IMR-90 (cell line): ENCODE data around the gene CC2D2B. TPM values are rescaled to one million over a fixed set of nuclear protein-coding genes. Genes with fewer than 3 reads are reported as not detected.

ENCODE experiments used
- ATAC-seq: fragments of 200-7000 bp; cut with Tn5 transposase; 2 replicates; pipeline ENCODE4 v1.9.1; 2020; ENCODE audit warnings: low read depth, mild to moderate bottlenecking, moderate library complexity
- BruUV-seq: library from RNA; stranded (reverse); fragments of 400-500 nt; replicated peaks from 2 replicates; lab custom pipeline; 2021; lab: Mats Ljungman, UMichigan
- CTCF ChIA-PET: fragments of 300-600 bp; formaldehyde crosslinking; extraction: SDS; loops from one replicate; lab custom pipeline; 2021; ENCODE audit warnings: antibody characterized with exemption; lab: Yijun Ruan, JAX
- POLR2A ChIA-PET: fragments of 300-600 bp; sonication (Branson Sonifier 250); formaldehyde crosslinking; loops from one replicate; lab custom pipeline; 2022; ENCODE audit warnings: antibody characterized with exemption; ENCODE audit not compliant: unreplicated experiment; lab: Charles Lee
- DNase-seq: peaks from one replicate; pipeline ENCODE4 v3.0.0; 2013
- H2AFZ ChIP-seq: replicated peaks from 2 replicates; pipeline ENCODE3; 2013; ENCODE audit warnings: low read length, mild to moderate bottlenecking; ENCODE audit not compliant: poor library complexity
- H2AK5ac ChIP-seq: 2 replicates; pipeline ENCODE4 v1.6.1; 2013; ENCODE audit warnings: low read depth, low read length, inconsistent platforms
- H2AK9ac ChIP-seq: replicated peaks from 2 replicates; pipeline ENCODE3; 2013; ENCODE audit warnings: mild to moderate bottlenecking, low read depth, low read length, moderate library complexity; ENCODE audit not compliant: poor library complexity
- H2BK120ac ChIP-seq: 2 replicates; pipeline ENCODE4 v1.6.1; 2013; ENCODE audit warnings: low read depth, low read length, inconsistent platforms
- H2BK15ac ChIP-seq: 3 replicates; pipeline ENCODE4 v1.6.1; 2013; ENCODE audit warnings: low read depth, low read length, inconsistent platforms
- H2BK20ac ChIP-seq: 2 replicates; pipeline ENCODE4 v1.6.1; 2013; ENCODE audit warnings: low read depth, mild to moderate bottlenecking, inconsistent platforms, low read length, moderate library complexity
- H2BK5ac ChIP-seq: 2 replicates; pipeline ENCODE4 v1.6.1; 2013; ENCODE audit warnings: mild to moderate bottlenecking, low read depth, low read length, inconsistent platforms; ENCODE audit not compliant: poor library complexity, severe bottlenecking
- H3K14ac ChIP-seq: replicated peaks from 2 replicates; pipeline ENCODE4 v1.6.1; 2013; ENCODE audit warnings: low read depth, low read length, inconsistent platforms
- H3K18ac ChIP-seq: 2 replicates; pipeline ENCODE4 v1.6.1; 2013; ENCODE audit warnings: low read depth, low read length, control low read depth
- H3K23ac ChIP-seq: 2 replicates; pipeline ENCODE4 v1.6.1; 2013; ENCODE audit warnings: low read depth, low read length, inconsistent platforms
- H3K27ac ChIP-seq: 2 replicates; pipeline ENCODE4 v1.5.1; 2013; ENCODE audit warnings: mild to moderate bottlenecking, control low read depth, low read length; ENCODE audit not compliant: insufficient read depth
- H3K27me3 ChIP-seq: 2 replicates; pipeline ENCODE4 v1.6.1; 2013; ENCODE audit warnings: low read length; ENCODE audit not compliant: control insufficient read depth, insufficient read depth
- H3K36me3 ChIP-seq: 2 replicates; pipeline ENCODE4 v1.6.1; 2013; ENCODE audit warnings: low read length, mixed read lengths; ENCODE audit not compliant: control insufficient read depth, insufficient read depth
- H3K4ac ChIP-seq: 2 replicates; pipeline ENCODE4 v1.6.1; 2013; ENCODE audit warnings: low read depth, low read length, inconsistent platforms
- H3K4me1 ChIP-seq: 2 replicates; pipeline ENCODE4 v1.6.1; 2013; ENCODE audit warnings: low read length, mixed read lengths; ENCODE audit not compliant: control insufficient read depth, insufficient read depth
- H3K4me2 ChIP-seq: 2 replicates; pipeline ENCODE4 v1.6.1; 2013; ENCODE audit warnings: low read depth, mild to moderate bottlenecking, control low read depth, low read length, moderate library complexity
- H3K4me3 ChIP-seq: 2 replicates; pipeline ENCODE4 v1.5.1; 2013; ENCODE audit warnings: low read depth, mild to moderate bottlenecking, control low read depth, low read length, moderate library complexity; ENCODE audit not compliant: insufficient read depth
- H3K56ac ChIP-seq: 2 replicates; pipeline ENCODE4 v1.6.1; 2013; ENCODE audit warnings: low read length, inconsistent platforms; ENCODE audit not compliant: insufficient read depth; ENCODE audit errors: extremely low read depth
- H3K79me1 ChIP-seq, 2 experiments: 2 replicates each; pipeline ENCODE4 v1.6.1; 2013; ENCODE audit warnings: low read length in 2 of 2, inconsistent platforms in 1 of 2, low read depth in 1 of 2
- H3K9ac ChIP-seq: 2 replicates; pipeline ENCODE4 v1.6.1; 2013; ENCODE audit warnings: low read depth, low read length, control low read depth
- H3K9me1 ChIP-seq: 2 replicates; pipeline ENCODE4 v1.6.1; 2013; ENCODE audit warnings: low read length, inconsistent platforms; ENCODE audit not compliant: insufficient read depth
- H3K9me3 ChIP-seq: 2 replicates; pipeline ENCODE4 v1.6.1; 2013; ENCODE audit warnings: low read length; ENCODE audit not compliant: control insufficient read depth, insufficient read depth
- H4K20me1 ChIP-seq: 2 replicates; pipeline ENCODE4 v1.6.1; 2013; ENCODE audit warnings: low read length, inconsistent platforms; ENCODE audit not compliant: insufficient read depth
- H4K5ac ChIP-seq: 2 replicates; pipeline ENCODE4 v1.6.1; 2013; ENCODE audit warnings: mild to moderate bottlenecking, low read depth, low read length, control low read depth
- H4K8ac ChIP-seq, 2 experiments: 2 replicates each; pipeline ENCODE4 v1.6.1; 2013; ENCODE audit warnings: low read depth in 2 of 2, low read length in 2 of 2, control low read depth in 1 of 2, inconsistent platforms in 1 of 2
- H4K91ac ChIP-seq: 2 replicates; pipeline ENCODE4 v1.6.1; 2013; ENCODE audit warnings: low read depth, low read length, inconsistent platforms; ENCODE audit not compliant: insufficient read depth
- CEBPB ChIP-seq: IDR thresholded peaks from 2 replicates; pipeline ENCODE4 v1.6.1; 2012; ENCODE audit warnings: low read depth, low read length, improper control_type of control experiment
- NFE2L2 ChIP-seq: fragments of 150-350 bp; IDR thresholded peaks from 2 replicates; pipeline ENCODE4 v1.6.1; 2016; ENCODE audit warnings: low read depth, mild to moderate bottlenecking, low read length
- POLR2A ChIP-seq: IDR thresholded peaks from 2 replicates; pipeline ENCODE4 v1.6.1; 2012; ENCODE audit warnings: mild to moderate bottlenecking, low read depth, low read length
- RAD21 ChIP-seq: IDR thresholded peaks from 2 replicates; pipeline ENCODE4 v1.6.1; 2012; ENCODE audit warnings: low read length, improper control_type of control experiment
- RCOR1 ChIP-seq: IDR thresholded peaks from 2 replicates; pipeline ENCODE4 v1.6.1; 2012; ENCODE audit warnings: mild to moderate bottlenecking, low read length, improper control_type of control experiment; ENCODE audit not compliant: insufficient replicate concordance
- SMC3 ChIP-seq: fragments of 150-350 bp; IDR thresholded peaks from 2 replicates; pipeline ENCODE4 v1.6.1; 2016; ENCODE audit warnings: low read depth, mild to moderate bottlenecking, antibody characterized with exemption, low read length, moderate library complexity
- USF2 ChIP-seq: fragments of 150-350 bp; IDR thresholded peaks from 2 replicates; pipeline ENCODE4 v1.6.1; 2017; ENCODE audit warnings: mild to moderate bottlenecking, antibody characterized with exemption, low read length, low read depth
- WGBS, 2 experiments: methylation state at CpG; one replicate each; pipeline versions ENCODE4 v1.1.5 to v1.1.7; 2013; ENCODE audit warnings: missing lambda C conversion rate in 2 of 2; ENCODE audit not compliant: insufficient read length in 1 of 2; ENCODE audit errors: extremely low coverage in 2 of 2; 5-methylcytosine and 5-hydroxymethylcytosine counted together
- dilution Hi-C: fragments of 300-500 bp; cut with HindIII; formaldehyde crosslinking; loops from one replicate; pipeline ENCODE4 v1.14.3; 2018; ENCODE audit warnings: low sequenced_read_pairs; ENCODE audit not compliant: unreplicated experiment
- in situ Hi-C: fragments of 300-500 bp; cut with MboI; formaldehyde crosslinking; loops from 3 replicates; pipeline ENCODE4 v1.14.3; 2019; ENCODE audit warnings: low sequenced_read_pairs, inconsistent platforms, mixed read lengths
- intact Hi-C: fragments of 100-400 bp; cut with micrococcal nuclease; formaldehyde crosslinking; loops from 2 replicates; pipeline ENCODE4 v1.10.0; 2022
- polyA plus RNA-seq, 3 experiments: library from polyadenylated mRNA; depleted of rRNA; stranded (reverse); fragments of >200 nt; gene quantifications; 2 replicates each; pipeline ENCODE4 v1.2.3, GENCODE V29; 2012; ENCODE audit warnings: low replicate concordance in 1 of 3
- total RNA-seq: library from RNA; depleted of rRNA; stranded (reverse); fragments of >200 nt; gene quantifications from 2 replicates; pipeline ENCODE4 v1.2.3, GENCODE V29; 2012

CC2D2B gene
- total and polyA plus RNA-seq, 2 of the 4 experiments (the other 2 are of a cell fraction) = not detected

GRCh38 chr10:96075977-96076376 is 168.2 kb downstream of the CC2D2B start:
- no peak overlapping the region for H2AK5ac ChIP-seq
- no peak overlapping the region for H4K5ac ChIP-seq
- H3K14ac ChIP-seq = no peak overlapping the region
- H3K27me3 ChIP-seq = no peaks in the 10 kb centered on the region
- H4K8ac ChIP-seq = no peak overlapping the region
- no peak overlapping the region for H3K23ac ChIP-seq
- no peaks in the 10 kb centered on the region for H4K20me1 ChIP-seq
- ChIA-PET POLR2A (no interaction called here), CTCF (no interaction called here)
- H4K91ac ChIP-seq = no peak overlapping the region
- no peak overlapping the region for H2BK5ac ChIP-seq
- H3K4me3 ChIP-seq = no peak overlapping the region
- no peak overlapping the region for H3K27ac ChIP-seq
- no peaks in the 10 kb centered on the region for H3K4me1 ChIP-seq
- no peaks in the 10 kb centered on the region for H3K9me3 ChIP-seq
- intact Hi-C loops (no loop called here), dilution Hi-C loops (no loop called here), in situ Hi-C loops (no loop called here)
- no peak overlapping the region for H3K56ac ChIP-seq
- no peaks in the 10 kb centered on the region for H3K79me1 ChIP-seq
- no peak overlapping the region for H3K4me2 ChIP-seq
- BruUV-seq = no TSS peak
- H3K36me3 ChIP-seq = no peaks in the 10 kb centered on the region
- no peak overlapping the region for H2BK120ac ChIP-seq
- ATAC-seq (no peak), DNase-seq (no peak)
- H3K4ac ChIP-seq = no peak overlapping the region
- H2BK15ac ChIP-seq = no peak overlapping the region
- H2AK9ac ChIP-seq = no peak overlapping the region
- no peak for TF ChIP-seq POLR2A
- no peak for TF ChIP-seq USF2
- TF ChIP-seq RAD21 = no peak
- TF ChIP-seq NFE2L2 = no peak
- no peak for TF ChIP-seq CEBPB
- no peak for TF ChIP-seq RCOR1
- TF ChIP-seq SMC3 = no peak
- no peak overlapping the region for H3K18ac ChIP-seq
- 80% methylated on average over 1 of the region's 2 CpGs; no CpG with 5 or more reads in 1 of the 2 experiments for WGBS, 2 experiments
- no peak overlapping the region for H2BK20ac ChIP-seq
- no peak overlapping the region for H2AFZ ChIP-seq
- no peak overlapping the region for H3K9ac ChIP-seq
- H3K9me1 ChIP-seq = no peaks in the 10 kb centered on the region
